CD1c-positive myeloid dendritic cell (primary cell): ENCODE results near the gene NEDD9.

Source experiments
- DNase-seq: peaks from one replicate; pipeline ENCODE4 v3.0.0-alpha.2; 2016; ENCODE audit errors: extremely low spot score

The NEDD9 gene

GRCh38 chr6:11236076-11236750 is 3.7 kb upstream of the NEDD9 start:
- DNase-seq, result peak; percentile 29

DNA sequence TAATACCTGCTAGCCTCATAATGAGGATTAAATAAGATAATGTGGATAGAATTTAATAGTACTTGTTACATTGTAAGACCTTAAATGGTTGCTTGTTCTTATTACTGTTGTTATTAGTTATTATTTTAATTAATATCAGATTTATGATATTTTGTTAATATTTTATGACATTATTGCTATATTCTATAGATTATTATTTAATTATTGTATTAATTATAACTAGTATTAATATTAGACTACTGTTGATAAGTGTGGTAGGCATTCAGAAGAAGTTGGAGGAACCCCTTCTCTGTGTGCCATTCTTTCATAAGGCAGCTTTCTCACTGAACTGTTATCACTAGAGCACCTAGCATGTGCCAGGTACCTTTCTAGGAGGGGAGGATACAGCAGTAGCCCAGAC is 2.6 kb upstream of the NEDD9 start:
- DNase-seq, result no peak

GRCh38 chr6:11233673-11234573 is 1.5 kb upstream of the NEDD9 start:
- DNase-seq, result no peak

- no peak for DNase-seq
These were observed 530 bp upstream of the NEDD9 start for GRCh38 chr6:11232770-11233626.

- DNase-seq, result no peak
These were observed 790 bp downstream of the NEDD9 start for GRCh38 chr6:11231564-11232192.

DNA sequence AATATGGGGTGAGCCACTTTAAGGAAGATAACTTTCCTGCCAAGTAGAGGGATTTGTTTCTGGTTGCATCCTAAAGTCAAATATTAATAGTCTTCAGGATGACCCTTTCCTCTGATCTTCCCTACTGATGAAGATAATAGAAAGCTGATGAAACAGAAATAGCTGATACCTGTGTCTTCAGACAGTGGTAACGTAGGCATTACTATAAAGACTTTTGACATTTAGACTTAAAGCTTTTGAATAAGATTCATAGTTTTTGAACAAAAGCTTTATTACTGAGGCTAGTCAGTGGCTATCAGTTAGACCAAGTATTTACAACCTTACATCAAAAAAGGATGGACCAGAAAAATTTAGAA is 1.4 kb downstream of the NEDD9 start:
- no peak for DNase-seq

DNA sequence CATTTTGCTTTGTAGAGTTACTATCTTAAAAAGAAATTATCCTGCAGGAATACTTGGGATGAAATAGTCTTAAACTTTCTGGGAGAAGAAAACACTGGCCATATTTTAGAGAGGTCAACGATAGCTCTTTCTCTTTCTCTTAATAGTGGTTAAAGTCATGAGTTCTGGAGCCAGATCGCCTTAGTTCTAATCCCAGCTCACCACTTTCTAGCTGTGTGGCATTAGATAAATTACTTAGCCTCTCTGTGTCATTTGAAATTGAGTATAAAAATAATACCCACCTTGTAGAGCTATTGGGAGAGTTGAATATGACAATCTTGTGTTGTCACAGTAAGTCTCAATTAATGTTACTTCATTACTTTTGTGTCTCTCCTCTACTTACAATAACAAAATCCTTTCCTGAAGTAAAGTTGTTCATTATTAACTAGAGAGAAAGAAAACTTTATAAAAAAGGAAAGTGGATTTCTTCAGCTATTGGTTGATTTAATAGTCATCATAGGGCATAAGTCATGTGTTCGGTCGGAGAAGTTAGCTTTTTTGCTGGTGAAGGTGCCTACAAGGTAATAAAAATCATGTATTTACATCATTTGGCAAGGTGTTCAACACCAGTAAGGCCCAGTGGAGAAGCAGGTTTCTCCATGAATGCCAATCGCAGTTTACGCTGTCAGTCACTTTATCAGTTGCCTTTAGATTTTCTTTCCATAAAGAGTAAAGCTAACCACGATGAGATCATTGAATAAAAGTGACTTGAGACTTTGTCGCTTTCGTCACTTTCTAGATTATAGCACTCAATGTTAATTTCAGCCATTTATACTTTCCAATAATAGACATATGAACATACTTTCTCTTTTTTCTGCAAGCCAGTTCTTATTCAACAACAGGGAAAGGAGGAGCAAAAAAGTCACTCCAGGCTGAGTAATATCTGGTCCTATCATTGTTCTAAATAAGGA is 2.0 kb downstream of the NEDD9 start:
- no peak for DNase-seq

GRCh38 chr6:11229655-11230046 is 2.8 kb downstream of the NEDD9 start:
- no peak for DNase-seq

DNA sequence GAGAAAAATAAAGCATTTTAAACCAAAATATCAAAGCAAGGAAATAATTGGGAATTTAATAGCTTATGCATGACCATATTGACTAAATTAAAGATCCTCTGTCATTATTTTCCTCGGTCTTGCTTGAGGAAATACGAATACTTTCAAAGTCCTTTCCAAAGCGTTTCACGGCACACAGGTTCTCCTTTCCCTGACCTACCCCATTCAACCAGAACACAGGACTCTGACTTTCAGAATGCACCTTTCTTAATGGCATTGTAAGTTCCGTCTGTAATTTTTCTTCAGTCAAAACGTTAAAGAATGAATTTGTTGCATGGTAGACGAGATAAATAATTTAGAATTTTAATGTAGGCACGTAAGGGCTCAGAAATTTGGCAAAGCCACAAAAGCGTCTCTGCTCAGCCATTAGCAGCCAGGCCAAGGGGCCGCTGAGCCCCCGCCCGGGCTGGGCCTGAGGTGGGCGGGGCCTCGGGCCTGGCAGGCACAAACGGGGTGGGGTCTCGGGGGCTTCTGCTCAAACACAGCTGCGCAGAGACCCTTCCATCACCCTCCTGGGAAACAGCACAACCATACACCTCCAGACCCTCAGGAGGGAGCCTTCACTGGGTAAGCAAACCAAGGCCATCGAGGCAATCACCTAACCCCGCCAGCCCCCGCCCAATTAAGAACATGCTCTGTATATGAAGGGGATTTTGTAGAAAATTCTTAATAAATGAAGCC is 3.4 kb downstream of the NEDD9 start:
- DNase-seq, result no peak

GRCh38 chr6:11227698-11228097 is 4.8 kb downstream of the NEDD9 start:
- DNase-seq, result no peak

GRCh38 chr6:11226005-11226404 is 6.5 kb downstream of the NEDD9 start:
- DNase-seq, result no peak

GRCh38 chr6:11224966-11225463 is 7.5 kb downstream of the NEDD9 start:
- no peak for DNase-seq

- DNase-seq, result peak; percentile 18
These were observed 8.1 kb downstream of the NEDD9 start for GRCh38 chr6:11224252-11224965.

DNA sequence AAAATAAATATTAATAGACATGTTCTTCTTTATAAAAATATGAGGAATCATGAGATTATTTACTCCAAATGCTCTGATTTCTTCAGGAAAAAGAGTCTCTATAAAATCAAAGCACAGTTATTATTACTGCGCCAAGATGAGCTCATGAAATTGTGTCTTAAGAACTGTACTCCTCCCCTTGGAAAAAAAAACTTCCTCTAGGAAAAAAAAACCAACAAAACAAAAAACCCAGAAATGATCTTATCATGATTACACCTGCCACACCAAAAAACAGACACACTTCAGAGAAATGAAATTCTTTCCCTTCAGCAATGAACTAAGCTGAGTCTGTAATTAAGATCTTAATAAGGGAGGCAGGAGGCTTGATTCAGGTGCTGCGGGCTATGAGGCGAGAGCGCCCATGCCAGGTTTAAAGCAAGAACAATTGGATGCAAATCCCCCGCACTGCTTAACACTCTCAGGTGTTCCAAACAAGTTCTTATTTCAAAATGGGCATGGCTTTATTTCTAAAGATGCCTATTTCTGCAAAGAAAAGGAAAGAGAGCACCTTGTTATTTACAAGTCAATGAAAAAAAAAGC is 9.1 kb downstream of the NEDD9 start:
- DNase-seq, result no peak

- DNase-seq, result no peak
These were observed 9.8 kb downstream of the NEDD9 start for GRCh38 chr6:11222385-11223277.

DNA sequence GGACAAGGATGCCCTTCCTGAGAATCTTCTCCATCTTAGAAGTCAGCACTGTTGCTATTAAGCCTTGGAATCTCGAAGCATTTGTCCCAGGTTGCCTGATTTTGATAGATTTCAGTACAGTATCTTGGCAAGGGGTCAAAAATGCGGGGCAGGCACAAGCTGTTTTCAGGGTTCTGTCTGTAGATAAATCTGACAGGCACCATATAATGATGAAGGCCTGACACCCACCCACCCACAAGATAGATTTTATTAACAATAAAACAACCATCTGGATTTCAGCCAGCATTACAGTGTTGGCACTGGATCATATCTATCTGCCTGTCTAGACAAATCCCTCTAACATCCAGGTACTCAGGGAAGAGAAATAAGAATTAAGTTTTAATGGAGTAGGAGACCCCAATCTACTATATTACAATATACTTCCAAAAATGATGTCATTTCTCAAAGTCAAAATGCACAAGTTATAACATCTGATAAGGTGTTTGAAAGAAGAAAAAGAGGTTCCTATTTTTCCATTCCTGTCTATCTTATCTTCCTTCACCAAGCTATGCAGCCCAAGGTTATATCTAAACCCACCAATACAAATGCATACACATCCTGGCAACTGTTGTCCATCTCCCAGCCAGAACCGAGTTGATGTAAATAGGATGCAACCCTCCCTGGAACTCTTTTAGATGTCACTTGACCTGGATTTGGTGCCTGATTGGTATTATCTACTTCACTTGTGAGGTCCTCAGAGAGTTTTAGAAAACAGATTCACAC is 10.7 kb downstream of the NEDD9 start:
- DNase-seq, result no peak

DNA sequence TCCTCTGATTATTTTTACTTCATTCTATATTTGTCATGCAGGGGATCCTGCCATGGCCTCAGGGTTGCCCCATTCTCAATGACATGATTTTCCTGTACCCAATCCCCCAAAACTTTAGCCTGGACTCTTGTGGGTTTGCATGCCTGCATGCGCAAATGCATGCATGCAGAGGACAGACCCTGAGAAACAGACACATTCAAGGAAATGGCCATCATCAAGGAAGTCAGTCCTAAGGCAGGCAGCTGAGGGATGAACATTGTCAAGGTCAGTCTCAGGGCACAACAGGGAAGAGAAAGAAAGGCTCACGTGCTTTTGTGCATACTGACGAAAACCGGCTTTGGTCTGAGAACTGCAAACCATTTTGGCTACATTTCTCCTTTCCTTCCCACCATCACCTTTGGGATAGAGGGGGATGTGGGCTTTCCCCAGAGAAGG is 13.1 kb downstream of the NEDD9 start:
- peak; percentile 23 for DNase-seq
